ENCODE results near the gene TMEM267.

The TMEM267 gene

GRCh38 chr5:43396762-43397304 lies 86.8 kb downstream of the TMEM267 start:
- H3K4me3 ChIP-seq (replicated peaks; ENCODE audit: insufficient read depth, low read length): peak overlapping the region; percentile 34
- DNase-seq (ENCODE audit: low read depth in 1 of 2, low spot score in 1 of 2): peak in 1 of 2 experiments; percentile 32
- TF ChIP-seq SPI1 (IDR thresholded peaks at IDR 0.05; ENCODE audit: borderline replicate concordance, low read depth): no peak
- TF ChIP-seq REST (IDR thresholded peaks at IDR 0.05; ENCODE audit: insufficient replicate concordance, low read depth): no peak
- TF ChIP-seq, protein P1, sequence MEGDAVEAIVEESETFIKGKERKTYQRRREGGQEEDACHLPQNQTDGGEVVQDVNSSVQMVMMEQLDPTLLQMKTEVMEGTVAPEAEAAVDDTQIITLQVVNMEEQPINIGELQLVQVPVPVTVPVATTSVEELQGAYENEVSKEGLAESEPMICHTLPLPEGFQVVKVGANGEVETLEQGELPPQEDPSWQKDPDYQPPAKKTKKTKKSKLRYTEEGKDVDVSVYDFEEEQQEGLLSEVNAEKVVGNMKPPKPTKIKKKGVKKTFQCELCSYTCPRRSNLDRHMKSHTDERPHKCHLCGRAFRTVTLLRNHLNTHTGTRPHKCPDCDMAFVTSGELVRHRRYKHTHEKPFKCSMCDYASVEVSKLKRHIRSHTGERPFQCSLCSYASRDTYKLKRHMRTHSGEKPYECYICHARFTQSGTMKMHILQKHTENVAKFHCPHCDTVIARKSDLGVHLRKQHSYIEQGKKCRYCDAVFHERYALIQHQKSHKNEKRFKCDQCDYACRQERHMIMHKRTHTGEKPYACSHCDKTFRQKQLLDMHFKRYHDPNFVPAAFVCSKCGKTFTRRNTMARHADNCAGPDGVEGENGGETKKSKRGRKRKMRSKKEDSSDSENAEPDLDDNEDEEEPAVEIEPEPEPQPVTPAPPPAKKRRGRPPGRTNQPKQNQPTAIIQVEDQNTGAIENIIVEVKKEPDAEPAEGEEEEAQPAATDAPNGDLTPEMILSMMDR (IDR thresholded peaks at IDR 0.05; ENCODE audit: insufficient read depth, low read length): no peak
- no peak for TF ChIP-seq GABPA (IDR thresholded peaks at IDR 0.05; ENCODE audit: low read depth)
- no peak for TF ChIP-seq POLR2AphosphoS5 (IDR thresholded peaks at IDR 0.05; ENCODE audit: low read depth)
- H3K27me3 ChIP-seq (ENCODE audit: insufficient read depth, poor library complexity, severe bottlenecking): no peaks in the 10 kb centered on the region
- no peak overlapping the region for H3K27ac ChIP-seq (replicated peaks)
